HFF-Myc (cell line): ENCODE data around the gene ZDHHC8.
"Not testable (repeated sequence)": the region's sequence is repeated elsewhere in the genome, so short reads cannot be mapped to it uniquely, and the experiment has no call there.

Experiments
- DNase-seq: peaks from one replicate; pipeline ENCODE4 v3.0.0-alpha.2; 2011; ENCODE audit warnings: low read depth; ENCODE audit errors: extremely low read depth
- H3K4me3 ChIP-seq: replicated peaks from 2 replicates; pipeline ENCODE4 v1.5.1; 2011; ENCODE audit warnings: low read depth, mild to moderate bottlenecking, control low read depth, low read length
- CTCF ChIP-seq: IDR thresholded peaks from 2 replicates; pipeline ENCODE4 v1.5.1; 2012; ENCODE audit warnings: mild to moderate bottlenecking, low read depth, low read length, control low read depth; ENCODE audit errors: missing control alignments

The ZDHHC8 gene

GRCh38 chr22:20159076-20159475 is 27.5 kb downstream of the ZDHHC8 start:
- no peak for TF ChIP-seq CTCF
- no peak for DNase-seq

GRCh38 chr22:20159531-20159930 is 27.9 kb downstream of the ZDHHC8 start:
- not testable (repeated sequence) for H3K4me3 ChIP-seq, DNase-seq

More at GRCh38 chr22:20159076-20159475, 27.5 kb downstream of the ZDHHC8 start:
- H3K4me3 ChIP-seq: no peak overlapping the region

GRCh38 chr22:20160041-20160440 is 28.4 kb downstream of the ZDHHC8 start:
- no peak overlapping the region for H3K4me3 ChIP-seq
- no peak for DNase-seq
- no peak for TF ChIP-seq CTCF

- no peak overlapping the region for H3K4me3 ChIP-seq
- DNase-seq: no peak
- TF ChIP-seq CTCF: no peak
These were observed 33.3 kb downstream of the ZDHHC8 start for GRCh38 chr22:20164863-20165262.

- H3K4me3 ChIP-seq: no peak overlapping the region
- no peak for DNase-seq
- TF ChIP-seq CTCF: no peak
These were observed 33.8 kb downstream of the ZDHHC8 start for GRCh38 chr22:20165421-20165820.

- no peak for TF ChIP-seq CTCF
- DNase-seq: no peak
- H3K4me3 ChIP-seq: no peak overlapping the region
These were observed 34.3 kb downstream of the ZDHHC8 start for GRCh38 chr22:20165913-20166312.

- no peak for DNase-seq
- TF ChIP-seq CTCF: no peak
- H3K4me3 ChIP-seq: no peak overlapping the region
These were observed 35.1 kb downstream of the ZDHHC8 start for GRCh38 chr22:20166703-20167102.
